ENCODE results near the gene ORC5. TPM values are rescaled to one million over a fixed set of nuclear protein-coding genes. Genes with fewer than 3 reads are reported as not detected.

The ORC5 gene
- total and polyA plus RNA-seq, 7 donors, result 6.1 to 14.3 (median 9.2) TPM

DNA sequence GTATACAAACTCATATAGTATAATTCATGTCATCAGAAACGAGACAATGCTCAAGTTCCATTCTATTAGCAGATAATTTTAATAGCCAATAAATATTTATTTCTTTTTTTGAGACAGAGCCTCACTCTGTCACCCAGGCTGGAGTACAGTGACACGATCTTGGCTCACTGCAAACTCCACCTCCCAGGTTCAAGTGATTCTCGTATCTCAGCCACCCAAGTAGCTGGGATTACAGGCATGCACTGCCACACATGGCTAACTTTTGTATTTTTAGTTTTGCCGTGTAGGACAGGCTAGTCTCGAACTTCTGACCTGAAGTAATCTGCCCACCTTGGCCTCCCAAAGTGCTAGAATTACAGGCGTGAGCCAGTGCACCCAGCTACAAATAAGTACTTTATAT is 45.7 kb downstream of the ORC5 start:
- whole genome bisulfite sequencing, 3 donors, result 42 to 63% (median 45%) methylated on average over 6 of the region's 6 CpGs
- no peak for ATAC-seq
- Histone ChIP-seq H3K36me3 (ENCODE audit: insufficient read depth in 1 of 2, low read depth in 1 of 2) (peaks cover 0 to 45% of the 10 kb centered on the region in 2 donors), H3K27ac (no peak overlapping the region), H3K27me3 (ENCODE audit: insufficient read depth in 3 of 3, low read length in 2 of 3) (no peaks in the 10 kb centered on the region), H3K4me1 (peaks cover 3% of the 10 kb centered on the region), H3K9me3 (no peaks in the 10 kb centered on the region), H3K4me3 (no peak overlapping the region)
- DNase-seq, result no peak
- intact Hi-C loops (cut with DNase I), result loop anchor here in 1 of 2 donors (5.0 kb wide), 1 partner anchor 585 kb away; no protein-coding TSS in a partner anchor
- TF ChIP-seq, protein P1, sequence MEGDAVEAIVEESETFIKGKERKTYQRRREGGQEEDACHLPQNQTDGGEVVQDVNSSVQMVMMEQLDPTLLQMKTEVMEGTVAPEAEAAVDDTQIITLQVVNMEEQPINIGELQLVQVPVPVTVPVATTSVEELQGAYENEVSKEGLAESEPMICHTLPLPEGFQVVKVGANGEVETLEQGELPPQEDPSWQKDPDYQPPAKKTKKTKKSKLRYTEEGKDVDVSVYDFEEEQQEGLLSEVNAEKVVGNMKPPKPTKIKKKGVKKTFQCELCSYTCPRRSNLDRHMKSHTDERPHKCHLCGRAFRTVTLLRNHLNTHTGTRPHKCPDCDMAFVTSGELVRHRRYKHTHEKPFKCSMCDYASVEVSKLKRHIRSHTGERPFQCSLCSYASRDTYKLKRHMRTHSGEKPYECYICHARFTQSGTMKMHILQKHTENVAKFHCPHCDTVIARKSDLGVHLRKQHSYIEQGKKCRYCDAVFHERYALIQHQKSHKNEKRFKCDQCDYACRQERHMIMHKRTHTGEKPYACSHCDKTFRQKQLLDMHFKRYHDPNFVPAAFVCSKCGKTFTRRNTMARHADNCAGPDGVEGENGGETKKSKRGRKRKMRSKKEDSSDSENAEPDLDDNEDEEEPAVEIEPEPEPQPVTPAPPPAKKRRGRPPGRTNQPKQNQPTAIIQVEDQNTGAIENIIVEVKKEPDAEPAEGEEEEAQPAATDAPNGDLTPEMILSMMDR (IDR thresholded peaks at IDR 0.05), result no peak

DNA sequence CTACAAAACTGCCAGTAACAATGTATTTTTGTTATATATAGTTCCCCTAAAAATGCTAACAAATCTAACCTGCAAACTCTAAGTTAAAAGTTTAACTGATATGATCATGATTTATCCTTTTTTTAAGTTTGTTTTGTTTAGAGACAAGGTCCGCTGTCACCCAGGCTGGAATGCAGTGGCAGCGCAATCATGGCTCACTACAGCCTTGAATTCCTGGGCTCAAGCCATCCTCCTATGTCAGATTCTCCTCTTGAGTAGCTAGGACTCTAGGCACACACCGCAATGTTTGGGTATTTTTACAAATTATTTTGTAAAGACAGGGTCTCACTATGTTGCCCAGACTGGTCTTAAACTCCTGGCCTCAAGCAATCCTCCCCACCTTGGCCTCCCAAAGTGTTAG is 46.6 kb downstream of the ORC5 start:
- Histone ChIP-seq H3K4me1 (peaks cover 3% of the 10 kb centered on the region), H3K36me3 (ENCODE audit: insufficient read depth in 1 of 2, low read depth in 1 of 2) (peaks cover 0 to 36% of the 10 kb centered on the region in 2 donors), H3K9me3 (no peaks in the 10 kb centered on the region), H3K27ac (no peak overlapping the region), H3K4me3 (no peak overlapping the region), H3K27me3 (ENCODE audit: insufficient read depth in 3 of 3, low read length in 2 of 3) (no peaks in the 10 kb centered on the region)
- ATAC-seq, result no peak
- no peak for DNase-seq
- WGBS, 3 donors, result 65 to 84% (median 73%) methylated on average over 3 of the region's 3 CpGs
- intact Hi-C loops (cut with DNase I), result loop anchor here in 1 of 2 donors (5.0 kb wide), 1 partner anchor 584 kb away; no protein-coding TSS in a partner anchor
- TF ChIP-seq, protein P1 (IDR thresholded peaks at IDR 0.05), result no peak

DNA sequence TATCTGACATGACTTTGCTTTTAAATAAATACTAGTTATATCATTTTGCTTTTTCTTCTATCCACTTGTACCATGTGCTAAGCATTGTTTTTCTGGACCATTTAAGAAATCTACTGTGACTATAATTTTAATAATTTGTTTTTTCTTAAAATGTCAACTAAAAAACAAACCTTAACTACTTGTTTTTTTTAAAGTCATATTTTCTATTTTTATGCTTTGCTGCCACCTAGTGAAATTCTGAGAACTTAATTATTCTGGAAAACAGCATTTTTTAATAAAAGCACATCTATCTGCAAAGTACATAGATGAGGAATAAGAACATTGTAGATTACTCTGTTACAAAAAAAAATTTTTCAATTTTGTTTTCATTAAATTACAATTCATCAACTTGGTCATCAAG is 47.4 kb downstream of the ORC5 start:
- Histone ChIP-seq H3K36me3 (ENCODE audit: insufficient read depth in 1 of 2, low read depth in 1 of 2) (peaks cover 0 to 30% of the 10 kb centered on the region in 2 donors), H3K9me3 (no peaks in the 10 kb centered on the region), H3K27ac (no peak overlapping the region), H3K4me1 (peaks cover 3% of the 10 kb centered on the region), H3K27me3 (ENCODE audit: insufficient read depth in 3 of 3, low read length in 2 of 3) (no peaks in the 10 kb centered on the region), H3K4me3 (no peak overlapping the region)
- intact Hi-C loops (cut with DNase I), result loop anchor here in 1 of 2 donors (5.0 kb wide), 1 partner anchor 583 kb away; no protein-coding TSS in a partner anchor
- TF ChIP-seq, protein P1 (IDR thresholded peaks at IDR 0.05), result peak; percentile 39
- DNase-seq, result no peak
- ATAC-seq, result no peak

DNA sequence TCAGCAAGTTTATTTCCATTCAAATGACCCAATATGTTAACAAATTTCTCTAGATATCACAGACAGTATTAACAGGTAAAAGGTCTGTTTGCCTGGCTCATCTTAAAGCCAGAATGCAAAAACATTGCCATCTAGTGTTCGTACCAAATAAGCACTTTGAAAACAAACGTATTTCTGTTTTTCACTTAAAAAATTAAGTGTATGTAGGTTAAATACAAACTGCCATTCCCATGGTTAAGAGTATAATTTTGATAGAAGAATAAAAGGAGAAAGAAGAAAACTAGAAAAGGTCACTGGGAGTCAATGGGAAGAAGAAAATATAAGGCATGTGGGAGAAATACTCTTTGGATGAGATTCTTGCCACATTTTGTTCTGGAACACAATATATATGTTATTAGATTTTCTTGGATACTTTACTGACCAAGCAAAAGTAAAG is 51.0 kb downstream of the ORC5 start:
- ATAC-seq (no peak), DNase-seq (no peak)
- TF ChIP-seq, protein P1 (IDR thresholded peaks at IDR 0.05), result peak; percentile 59
- intact Hi-C loops (cut with DNase I), result loop anchor here (1.0 to 10.0 kb wide), 3 partner anchors 49 to 632 kb away; no protein-coding TSS in a partner anchor
- Histone ChIP-seq H3K4me1 (no peaks in the 10 kb centered on the region), H3K36me3 (ENCODE audit: insufficient read depth in 1 of 2, low read depth in 1 of 2) (peaks cover 0 to 9% of the 10 kb centered on the region in 2 donors), H3K27ac (no peak overlapping the region), H3K27me3 (ENCODE audit: insufficient read depth in 3 of 3, low read length in 2 of 3) (no peaks in the 10 kb centered on the region), H3K4me3 (no peak overlapping the region), H3K9me3 (no peaks in the 10 kb centered on the region)
- WGBS, 3 donors, result 30 to 41% (median 36%) methylated on average over 2 of the region's 2 CpGs

DNA sequence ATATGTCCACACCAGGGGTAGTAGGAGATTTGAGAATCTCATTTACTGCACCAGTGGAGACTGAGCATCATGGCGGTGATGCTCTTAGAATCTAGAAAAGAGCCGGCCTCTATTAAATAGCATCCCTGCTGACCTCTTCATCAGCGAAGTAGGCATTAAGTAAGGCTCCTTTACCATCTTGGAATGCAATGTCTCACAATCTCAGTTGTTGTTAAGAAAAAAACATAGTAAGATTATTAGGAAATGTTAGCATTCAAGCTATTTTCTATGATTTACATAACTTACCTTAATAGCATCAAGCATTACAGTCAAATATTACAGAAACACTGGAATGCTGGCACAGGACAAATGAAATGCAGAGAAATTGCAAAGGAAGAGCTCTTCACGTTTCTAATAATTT is 54.5 kb downstream of the ORC5 start:
- no peak for DNase-seq
- H3K27ac ChIP-seq, result no peak overlapping the region
- H3K9me3 ChIP-seq, result no peaks in the 10 kb centered on the region
- no peak for ATAC-seq
- H3K4me3 ChIP-seq, result no peak overlapping the region
- H3K36me3 ChIP-seq (ENCODE audit: insufficient read depth in 1 of 2, low read depth in 1 of 2), result peaks cover 0 to 9% of the 10 kb centered on the region in 2 donors
- H3K27me3 ChIP-seq (ENCODE audit: insufficient read depth in 3 of 3, low read length in 2 of 3), result no peaks in the 10 kb centered on the region
- 66 to 82% (median 79%) methylated on average over 4 of the region's 4 CpGs for whole genome bisulfite sequencing, 3 donors
- TF ChIP-seq, protein P1 (IDR thresholded peaks at IDR 0.05), result no peak
- H3K4me1 ChIP-seq, result no peaks in the 10 kb centered on the region
- intact Hi-C loops (cut with DNase I), result loop anchor here in 1 of 2 donors (10.0 kb wide), 1 partner anchor 628 kb away; no protein-coding TSS in a partner anchor

Data from psoas muscle (tissue), 8 donors.